K562 (cell line): ENCODE measurements around the gene NSMCE1. TPM values are rescaled to one million over a fixed set of nuclear protein-coding genes. Genes with fewer than 3 reads are reported as not detected.

Experiments
- ATAC-seq: fragments of 200-7000 bp; cut with Tn5 transposase; 3 replicates; pipeline ENCODE4 v1.9.1; 2020; ENCODE audit warnings: moderate library complexity
- BruUV-seq: library from RNA; stranded (reverse); fragments of 400-500 nt; replicated peaks from 2 replicates; lab custom pipeline; 2021; lab: Mats Ljungman, UMichigan
- CTCF ChIA-PET: fragments of 300-600 bp; formaldehyde crosslinking; extraction: SDS; loops from one replicate; lab custom pipeline; 2021; ENCODE audit warnings: low intra/inter-chr PET ratio; lab: Yijun Ruan, JAX
- POLR2A ChIA-PET: fragments of 300-600, 350-650 bp; sonication (Branson Sonifier 250); formaldehyde crosslinking; extraction: SDS; loops from one replicate; lab custom pipeline; 2021; ENCODE audit warnings: antibody characterized with exemption, inconsistent platforms; lab: Yijun Ruan, JAX
- DNase-seq, 4 experiments: peaks; one replicate each; pipeline versions ENCODE4 v3.0.0 to v3.0.0-alpha.2; 2011 to 2018; ENCODE audit warnings: low spot score in 3 of 4, mixed read lengths in 3 of 4; ENCODE audit errors: extremely low read depth in 1 of 4
- FAIRE-seq: peaks from 2 replicates; lab custom pipeline; 2011; peaks lifted over from hg19 to GRCh38; lab: Jason Lieb, UNC
- H2AFZ ChIP-seq: 2 replicates; pipeline ENCODE4 v1.6.0; 2011; ENCODE audit warnings: low read depth, low read length, control low read depth, inconsistent platforms
- H3K27ac ChIP-seq: fragments of 200-600 bp; 3 replicates; pipeline ENCODE4 v1.8.0; 2011; ENCODE audit warnings: low read depth, mild to moderate bottlenecking, control low read depth, inconsistent platforms, low read length, moderate library complexity, mixed read lengths; ENCODE audit errors: extremely low read depth
- H3K27me3 ChIP-seq, 2 experiments: fragments of 300-600 bp in 1 of 2; 2 replicates in 1 of 2; 3 replicates in 1 of 2; pipeline versions ENCODE4 v1.6.0 to v1.8.0; 2011; ENCODE audit warnings: inconsistent platforms in 2 of 2, low read length in 2 of 2, mild to moderate bottlenecking in 1 of 2, mixed read lengths in 1 of 2, moderate library complexity in 1 of 2; ENCODE audit not compliant: control insufficient read depth in 2 of 2, insufficient read depth in 2 of 2
- H3K36me3 ChIP-seq: fragments of 300-600 bp; 3 replicates; pipeline ENCODE4 v1.8.0; 2011; ENCODE audit warnings: mild to moderate bottlenecking, low read length, inconsistent platforms; ENCODE audit not compliant: control insufficient read depth, insufficient read depth
- H3K4me1 ChIP-seq, 2 experiments: fragments of 200-600 bp in 1 of 2; replicated peaks in 1 of 2; 2 replicates in 1 of 2; 3 replicates in 1 of 2; pipeline versions ENCODE4 v1.5.1 to v1.8.0; 2011; ENCODE audit warnings: inconsistent platforms in 2 of 2, low read length in 2 of 2, mild to moderate bottlenecking in 1 of 2, mixed read lengths in 1 of 2, moderate library complexity in 1 of 2; ENCODE audit not compliant: control insufficient read depth in 2 of 2, insufficient read depth in 2 of 2
- H3K4me2 ChIP-seq: 2 replicates; pipeline ENCODE4 v1.6.1; 2011; ENCODE audit warnings: low read length, control low read depth, inconsistent platforms, mixed read lengths; ENCODE audit not compliant: insufficient read depth
- H3K4me3 ChIP-seq: fragments of 200-600 bp; sonication (generic), shearing (Covaris generic); 2 replicates; pipeline ENCODE4 v1.5.1; 2016; ENCODE audit warnings: control low read depth, inconsistent platforms
- H3K79me2 ChIP-seq: fragments of 200-600 bp; 3 replicates; pipeline ENCODE4 v1.8.0; 2011; ENCODE audit warnings: low read length, inconsistent platforms; ENCODE audit not compliant: control insufficient read depth, insufficient read depth
- H3K9ac ChIP-seq, 2 experiments: 2 replicates each; pipeline versions ENCODE4 v1.6.0 to v1.6.1; 2011; ENCODE audit warnings: low read depth in 2 of 2, low read length in 2 of 2, control low read depth in 1 of 2, inconsistent platforms in 1 of 2, mild to moderate bottlenecking in 1 of 2, mixed read lengths in 1 of 2; ENCODE audit not compliant: insufficient read depth in 1 of 2
- H3K9me1 ChIP-seq: one replicate; pipeline ENCODE4 v1.6.0; 2011; ENCODE audit warnings: inconsistent platforms, mild to moderate bottlenecking, low read length, moderate library complexity; ENCODE audit not compliant: control insufficient read depth, insufficient read depth
- H3K9me3 ChIP-seq: replicated peaks from 2 replicates; pipeline ENCODE4 v1.5.1; 2011; ENCODE audit warnings: low read depth, low read length, inconsistent platforms; ENCODE audit not compliant: control insufficient read depth, insufficient read depth
- H4K20me1 ChIP-seq: replicated peaks from 2 replicates; pipeline ENCODE4 v1.6.1; 2011; ENCODE audit warnings: low read length, inconsistent platforms, mixed read lengths; ENCODE audit not compliant: control insufficient read depth, insufficient read depth
- ATF3 ChIP-seq, 2 experiments: fragments of 450-650 bp in 1 of 2; sonication (generic) in 1 of 2; formaldehyde crosslinking in 1 of 2; IDR thresholded peaks in 1 of 2; conservative IDR thresholded peaks in 1 of 2; 2 replicates each; pipeline versions ENCODE4 v1.6.1 to v1.8.1; 2016 to 2023; ENCODE audit warnings: mild to moderate bottlenecking in 2 of 2, moderate library complexity in 2 of 2, inconsistent platforms in 1 of 2, missing genetic modification reagents in 1 of 2
- ATF7 ChIP-seq: fragments of 450-650 bp; IDR thresholded peaks from 2 replicates; pipeline ENCODE4 v1.7.1; 2014; ENCODE audit warnings: mild to moderate bottlenecking, moderate library complexity
- BCOR ChIP-seq: fragments of 450-650 bp; IDR thresholded peaks from 2 replicates; pipeline ENCODE4 v1.6.1; 2016
- CBFA2T2 ChIP-seq: fragments of 450-650 bp; conservative IDR thresholded peaks from 2 replicates; pipeline ENCODE4 v1.6.1; 2017; ENCODE audit warnings: mild to moderate bottlenecking
- CXXC5 ChIP-seq: fragments of 250-450 bp; sonication (Bioruptor Pico); IDR thresholded peaks from 2 replicates; pipeline ENCODE4 v1.8.0; 2022; ENCODE audit warnings: inconsistent platforms, mild to moderate bottlenecking, moderate library complexity
- JUND ChIP-seq, 2 experiments: IDR thresholded peaks; 2 replicates in 1 of 2; 3 replicates in 1 of 2; pipeline ENCODE4 v1.6.1; 2011; ENCODE audit warnings: borderline replicate concordance in 2 of 2, low read depth in 2 of 2, low read length in 2 of 2, improper control_type of control experiment in 1 of 2, missing biosample characterization in 1 of 2, missing genetic modification characterization in 1 of 2, missing genetic modification reagents in 1 of 2
- MYC ChIP-seq, 2 experiments: fragments of 250-450 bp in 1 of 2; sonication (Bioruptor Pico) in 1 of 2; IDR thresholded peaks; 2 replicates each; pipeline versions ENCODE4 v1.5.1 to v1.6.1; 2012 to 2021; ENCODE audit warnings: low read depth in 2 of 2, borderline replicate concordance in 1 of 2, improper control_type of control experiment in 1 of 2, low read length in 1 of 2, mild to moderate bottlenecking in 1 of 2, moderate library complexity in 1 of 2
- NFATC3 ChIP-seq: fragments of 450-650 bp; IDR thresholded peaks from 2 replicates; pipeline ENCODE4 v1.6.1; 2017; ENCODE audit warnings: mild to moderate bottlenecking
- RAD51 ChIP-seq: fragments of 450-650 bp; IDR thresholded peaks from 2 replicates; pipeline ENCODE4 v1.7.1; 2016; ENCODE audit warnings: low read depth, mild to moderate bottlenecking, borderline replicate concordance
- RBM25 ChIP-seq: fragments of 200-400 bp; formaldehyde crosslinking; IDR thresholded peaks from 2 replicates; pipeline ENCODE4 v1.6.1; 2018; ENCODE audit warnings: low read length, low read depth, moderate library complexity; ENCODE audit not compliant: severe bottlenecking
- RHOXF2B ChIP-seq: fragments of 250-450 bp; sonication (Bioruptor Pico); conservative IDR thresholded peaks from 2 replicates; pipeline ENCODE4 v1.5.1; 2021
- SMARCA5 ChIP-seq: fragments of 450-650 bp; IDR thresholded peaks from 2 replicates; pipeline ENCODE4 v1.6.1; 2016
- SMARCE1 ChIP-seq: fragments of 450-650 bp; IDR thresholded peaks from 2 replicates; pipeline ENCODE4 v1.7.1; 2016; ENCODE audit warnings: mild to moderate bottlenecking
- TOE1 ChIP-seq, 2 experiments: fragments of 450-650 bp in 1 of 2; sonication (generic) in 1 of 2; formaldehyde crosslinking in 1 of 2; IDR thresholded peaks; 2 replicates each; pipeline versions ENCODE4 v1.7.1 to v1.8.0; 2016 to 2022; ENCODE audit warnings: borderline replicate concordance in 2 of 2, mild to moderate bottlenecking in 2 of 2, antibody characterized with exemption in 1 of 2, inconsistent platforms in 1 of 2, low read depth in 1 of 2, missing genetic modification reagents in 1 of 2, moderate library complexity in 1 of 2
- USF1 ChIP-seq: sonication (generic); formaldehyde crosslinking; IDR thresholded peaks from 2 replicates; pipeline ENCODE4 v1.9.0; 2022; ENCODE audit warnings: mild to moderate bottlenecking, missing genetic modification reagents
- USF2 ChIP-seq: sonication (generic); formaldehyde crosslinking; IDR thresholded peaks from 2 replicates; pipeline ENCODE4 v1.5.0; 2020; ENCODE audit warnings: missing genetic modification reagents
- ZNF766 ChIP-seq: fragments of 200-800 bp; sonication (Bioruptor generic); conservative IDR thresholded peaks from 2 replicates; pipeline ENCODE4 v1.6.1; 2016; ENCODE audit warnings: missing genetic modification characterization, missing compliant biosample characterization
- WGBS: fragments of 100-300 bp; shearing (Covaris generic); methylation state at CpG from one replicate; pipeline ENCODE4 v1.1.6; 2016; ENCODE audit warnings: low coverage, mixed read lengths; ENCODE audit not compliant: insufficient coverage; ENCODE audit errors: missing lambda C conversion rate; 5-methylcytosine and 5-hydroxymethylcytosine counted together
- in situ Hi-C: fragments of 300-500 bp; cut with MboI; formaldehyde crosslinking; loops from 4 replicates; pipeline ENCODE4 v1.15.0; 2018; ENCODE audit warnings: inconsistent platforms, mixed read lengths
- intact Hi-C: fragments of 100-400 bp; cut with micrococcal nuclease; formaldehyde crosslinking; loops from 2 replicates; pipeline ENCODE4 v1.14.2; 2022
- polyA plus RNA-seq, 8 experiments: library from polyadenylated mRNA; depleted of rRNA in 4 of 8; stranded (reverse) in 5 of 8; unstranded in 3 of 8; fragments of >200 nt; fragmentation: Nextera tagmentation in 2 of 8; fragmentation: Illumina TruSeq in 1 of 8; extraction: Ambion mirVana in 2 of 8; extraction: Trizol in 1 of 8; gene quantifications; 2 replicates each; pipeline versions ENCODE4 v1.2.1 to v1.2.3, GENCODE V29; 2011 to 2014; ENCODE audit warnings: inconsistent platforms in 1 of 8, missing spikeins in 1 of 8
- total RNA-seq, 7 experiments: library from RNA; depleted of rRNA in 6 of 7; stranded (reverse); fragments of >200 nt in 6 of 7; fragmentation: Illumina TruSeq in 2 of 7; extraction: Trizol in 2 of 7; gene quantifications; 2 replicates each; pipeline versions ENCODE4 v1.2.1 to v1.2.3, GENCODE V29; 2011 to 2021; ENCODE audit warnings: low replicate concordance in 1 of 7

NSMCE1 gene
- total and polyA plus RNA-seq, 9 of the 15 experiments (the other 6 are each of a cell fraction or from before 2014, with no cell fraction given) = 52.1 to 163 (median 61.5) TPM

GRCh38 chr16:27175888-27176287 is 92.7 kb downstream of the NSMCE1 start:
- H2AFZ ChIP-seq = peak overlapping the region; percentile 52; the same call in 1 of the 2 replicates
- 45% methylated on average over 8 of the region's 8 CpGs for WGBS
- POLR2A ChIA-PET = no interaction called here
- no peaks in the 10 kb centered on the region for H3K9me1 ChIP-seq
- 0 out of 5 replicates have a peak, but pooled peaks cover 0 to 3% of the 10 kb centered on the region in 2 experiments for H3K27me3 ChIP-seq
- H3K79me2 ChIP-seq = no peaks in the 10 kb centered on the region
- H3K4me1 ChIP-seq = no peaks in the 10 kb centered on the region; a peak in 1 of 5 replicates
- intact Hi-C loops (loop anchor here (5.0 to 10.0 kb wide), 2 partner anchors 109 to 281 kb away; no protein-coding TSS in a partner anchor), in situ Hi-C loops (loop anchor here (5.0 to 10.0 kb wide), 2 partner anchors 191 to 279 kb away; no protein-coding TSS in a partner anchor)
- no peaks in the 10 kb centered on the region for H3K9me3 ChIP-seq
- DNase-seq (peak; percentile 41 to 55 (median 48)), ATAC-seq (peak; percentile 84), FAIRE-seq (peak; percentile 79)
- no peak overlapping the region for H3K4me3 ChIP-seq
- H3K36me3 ChIP-seq = no peaks in the 10 kb centered on the region
- H3K9ac ChIP-seq = no peak overlapping the region
- BruUV-seq = no TSS peak
- CTCF ChIA-PET = no interaction called here
- H4K20me1 ChIP-seq = no peaks in the 10 kb centered on the region
- no peak overlapping the region for H3K4me2 ChIP-seq
- H3K27ac ChIP-seq = no peak overlapping the region
- TF ChIP-seq SMARCA5 = 0 out of 2 replicates have a peak, but pooled peaks have one; percentile 26
- no peak for TF ChIP-seq ZNF766 (CRISPR knock-in tag)
- TF ChIP-seq BCOR = peak; percentile 49; the same call in 1 of the 2 replicates
- peak; percentile 88 for TF ChIP-seq ATF3 (IDR thresholded peaks at IDR 0.05)
- no peak for TF ChIP-seq ATF3 (CRISPR knock-in tag; conservative IDR thresholded peaks at IDR 0.05)
- TF ChIP-seq CXXC5 (CRISPR knock-in tag) = no peak
- TF ChIP-seq RHOXF2B (CRISPR knock-in tag) = no peak
- TF ChIP-seq RAD51 = peak; percentile 90
- peak; percentile 78 for TF ChIP-seq USF1
- TF ChIP-seq TOE1 (IDR thresholded peaks at IDR 0.05; ENCODE audit: borderline replicate concordance) = peak; percentile 95
- TF ChIP-seq TOE1 (CRISPR knock-in tag; IDR thresholded peaks at IDR 0.05; ENCODE audit: borderline replicate concordance, low read depth) = no peak
- no peak for TF ChIP-seq SMARCE1
- TF ChIP-seq CBFA2T2 = 0 out of 2 replicates have a peak, but pooled peaks have one; percentile 23
- TF ChIP-seq ATF7 = peak; percentile 97
- TF ChIP-seq MYC (IDR thresholded peaks at IDR 0.05; ENCODE audit: low read depth, low read length) = 0 out of 2 replicates have a peak, but pooled peaks have one; percentile 21
- no peak for TF ChIP-seq MYC (CRISPR knock-in tag; IDR thresholded peaks at IDR 0.05; ENCODE audit: borderline replicate concordance, low read depth)
- peak; percentile 14 for TF ChIP-seq RBM25
- TF ChIP-seq NFATC3 = no peak
- TF ChIP-seq USF2 = peak; percentile 85
- peak; percentile 74 for TF ChIP-seq JUND (IDR thresholded peaks at IDR 0.05; ENCODE audit: borderline replicate concordance, low read depth, low read length)
- TF ChIP-seq JUND (tag; IDR thresholded peaks at IDR 0.05; ENCODE audit: borderline replicate concordance, low read depth, low read length) = peak; percentile 72; the same call in 1 of the 3 replicates
